Skeletal muscle tissue (tissue), 5 donors: Measurements from ENCODE around the gene CCDC180. TPM values are rescaled to one million over a fixed set of nuclear protein-coding genes. Genes with fewer than 3 reads are reported as not detected.

Source experiments
- H3K27ac ChIP-seq: one replicate; pipeline ENCODE4 v1.7.0; 2013; ENCODE audit warnings: mild to moderate bottlenecking, low read depth, low read length, inconsistent platforms
- H3K27me3 ChIP-seq, 3 donors: one replicate each; pipeline ENCODE4 v1.7.0; 2013; ENCODE audit warnings: low read length in 3 of 3; ENCODE audit not compliant: control insufficient read depth in 3 of 3, insufficient read depth in 3 of 3
- H3K36me3 ChIP-seq, 3 donors: one replicate each; pipeline ENCODE4 v1.7.0; 2013; ENCODE audit warnings: low read length in 3 of 3; ENCODE audit not compliant: control insufficient read depth in 3 of 3, insufficient read depth in 3 of 3
- H3K4me1 ChIP-seq, 3 donors: one replicate each; pipeline ENCODE4 v1.7.0; 2013; ENCODE audit warnings: low read length in 3 of 3, mild to moderate bottlenecking in 3 of 3; ENCODE audit not compliant: control insufficient read depth in 3 of 3, insufficient read depth in 3 of 3
- H3K4me3 ChIP-seq, 3 donors: one replicate each; pipeline ENCODE4 v1.7.0; 2013; ENCODE audit warnings: low read length in 3 of 3
- H3K9ac ChIP-seq, 3 donors: one replicate each; pipeline ENCODE4 v1.7.0; 2013; ENCODE audit warnings: low read length in 3 of 3, mild to moderate bottlenecking in 3 of 3, moderate library complexity in 2 of 3, low read depth in 1 of 3
- H3K9me3 ChIP-seq, 3 donors: one replicate each; pipeline ENCODE4 v1.7.0; 2013; ENCODE audit warnings: low read length in 3 of 3; ENCODE audit not compliant: control insufficient read depth in 3 of 3
- small RNA-seq: library from RNA; depleted of rRNA; stranded (forward); fragments of <200 nt; gene quantifications from one replicate; pipeline ENCODE3, GENCODE V24; 2014
- total RNA-seq: library from RNA; depleted of rRNA; stranded (reverse); fragments of >200 nt; gene quantifications from one replicate; pipeline ENCODE4 v1.2.3, GENCODE V29; 2014
- donor health status: Osteomylitis.

Gene CCDC180
- total RNA-seq, 1 donor from 2014 or later = 7.3 TPM

DNA sequence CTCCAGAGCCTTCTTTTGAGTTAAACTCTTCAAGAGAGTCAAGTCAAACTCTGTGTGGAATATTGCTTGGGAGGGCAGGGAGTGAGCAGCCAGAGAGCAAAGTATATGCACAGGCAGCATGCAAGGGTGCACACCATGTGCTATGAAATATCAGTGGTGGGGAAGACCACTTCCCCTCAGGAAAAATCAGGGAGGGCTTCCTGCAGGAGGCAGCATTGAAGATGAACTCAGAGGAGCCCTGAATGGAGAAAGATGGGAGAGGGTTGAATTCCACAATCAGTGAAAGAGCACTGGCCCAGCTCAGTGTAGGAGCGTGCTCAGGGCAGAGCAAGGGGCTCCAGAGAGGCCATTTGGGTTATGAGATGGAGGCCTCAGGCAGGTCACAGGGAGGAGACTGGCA, 41.9 kb downstream of the CCDC180 start:
- Histone ChIP-seq H3K9ac (no peak overlapping the region), H3K4me1 (no peaks in the 10 kb centered on the region), H3K27me3 (no peaks in the 10 kb centered on the region), H3K9me3 (no peaks in the 10 kb centered on the region), H3K36me3 (peaks cover 0 to 7% (median 2%) of the 10 kb centered on the region in 3 donors), H3K4me3 (no peak overlapping the region), H3K27ac (no peak overlapping the region)

DNA sequence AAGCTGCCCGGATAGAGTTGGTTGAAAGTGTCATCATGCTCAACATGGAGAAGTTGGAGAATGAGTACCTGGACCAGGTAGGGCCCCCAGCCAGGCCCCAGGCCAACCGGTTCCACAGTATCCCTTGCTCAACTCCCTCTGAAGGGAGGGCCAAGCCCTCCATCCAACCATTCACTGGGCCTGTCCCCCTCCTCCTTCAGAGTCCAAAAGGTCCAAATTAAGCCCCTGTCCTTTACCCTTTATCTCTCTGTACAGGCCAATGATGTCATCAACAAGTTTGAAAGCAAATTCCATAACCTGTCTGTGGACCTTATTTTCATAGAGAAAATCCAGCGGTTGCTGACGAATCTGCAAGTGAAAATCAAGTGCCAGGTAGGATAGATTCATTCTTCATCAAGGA, 47.2 kb downstream of the CCDC180 start:
- Histone ChIP-seq H3K9ac (no peak overlapping the region), H3K4me3 (no peak overlapping the region), H3K9me3 (no peaks in the 10 kb centered on the region), H3K4me1 (no peaks in the 10 kb centered on the region), H3K36me3 (peaks cover 4 to 18% (median 17%) of the 10 kb centered on the region in 3 donors), H3K27ac (no peak overlapping the region), H3K27me3 (no peaks in the 10 kb centered on the region)

DNA sequence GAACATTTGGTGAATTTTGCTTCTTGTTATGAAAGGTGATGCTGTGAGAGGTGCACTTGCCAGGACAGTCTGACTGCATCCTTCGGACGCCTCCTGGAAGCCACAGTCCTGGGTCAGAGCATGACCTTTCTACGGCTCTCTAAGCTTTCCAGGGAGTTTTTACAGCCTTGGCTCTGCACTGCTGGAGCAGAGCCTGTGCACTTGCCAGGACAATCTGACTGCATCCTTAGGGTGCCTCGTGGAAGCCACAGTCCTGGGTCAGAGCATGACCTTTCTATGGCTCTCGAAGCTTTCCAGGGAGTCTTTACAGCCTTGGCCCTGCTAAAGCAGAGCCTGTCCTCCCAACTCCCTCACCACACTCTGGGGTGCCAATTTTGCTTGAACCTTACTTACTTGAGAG, 49.6 kb downstream of the CCDC180 start:
- H3K4me1 ChIP-seq = no peaks in the 10 kb centered on the region
- peaks cover 11 to 26% (median 22%) of the 10 kb centered on the region in 3 donors for H3K36me3 ChIP-seq
- H3K4me3 ChIP-seq = no peak overlapping the region
- H3K9ac ChIP-seq = no peak overlapping the region
- H3K27ac ChIP-seq = no peak overlapping the region
- H3K9me3 ChIP-seq = no peaks in the 10 kb centered on the region
- no peaks in the 10 kb centered on the region for H3K27me3 ChIP-seq

Small RNA genes lying within 50 kb of the gene (small RNA-seq; reads per million reads assigned to genes)
- gene AL512590.2 = not detected
- gene CCDC180 = not detected

Other genes with a start within 250 kb of the CCDC180 start
- 5.2 TPM for gene TDRD7, start 104.4 kb downstream of the CCDC180 start, total RNA-seq
- gene TMOD1, start 194.0 kb downstream of the CCDC180 start, total RNA-seq = 45.9 TPM